CD4-positive, alpha-beta T cell (primary cell): Measurements from ENCODE around the gene MDFIC2. TPM values are rescaled to one million over a fixed set of nuclear protein-coding genes. Genes with fewer than 3 reads are reported as not detected.

Experiments
- ATAC-seq: fragments of 200-7000 bp; cut with Tn5 transposase; one replicate; pipeline ENCODE4 v1.10.0; 2022; ENCODE audit warnings: mild to moderate bottlenecking; ENCODE audit not compliant: poor library complexity
- CTCF ChIA-PET: fragments of 350-600 bp; sonication (Branson Sonifier 250); formaldehyde crosslinking; loops from one replicate; lab custom pipeline; 2021; ENCODE audit warnings: antibody characterized with exemption, inconsistent platforms; lab: Charles Lee
- POLR2A ChIA-PET: fragments of 350-600 bp; sonication (Branson Sonifier 250); formaldehyde crosslinking; loops from one replicate; lab custom pipeline; 2021; ENCODE audit warnings: antibody characterized with exemption, inconsistent platforms; lab: Charles Lee
- DNase-seq, 14 experiments: peaks; one replicate each; pipeline ENCODE4 v3.0.0-alpha.2; 2013 to 2020; ENCODE audit warnings: mixed read lengths in 2 of 14
- H3K27ac ChIP-seq, 2 donors: one replicate each; pipeline versions ENCODE4 v1.5.1 to v1.7.0; 2013; ENCODE audit warnings: low read length in 2 of 2, low read depth in 1 of 2, mild to moderate bottlenecking in 1 of 2
- H3K27me3 ChIP-seq, 2 experiments: 1 replicate in 1 of 2; 2 replicates in 1 of 2; pipeline versions ENCODE4 v1.6.1 to v1.7.0; 2013; ENCODE audit warnings: low read length in 2 of 2, control low read depth in 1 of 2, mild to moderate bottlenecking in 1 of 2, moderate library complexity in 1 of 2; ENCODE audit not compliant: insufficient read depth in 2 of 2, control insufficient read depth in 1 of 2
- H3K36me3 ChIP-seq: one replicate; pipeline ENCODE4 v1.6.1; 2013; ENCODE audit warnings: low read length, control low read depth; ENCODE audit not compliant: insufficient read depth
- H3K4me1 ChIP-seq: one replicate; pipeline ENCODE4 v1.6.1; 2013; ENCODE audit warnings: low read length, control low read depth; ENCODE audit not compliant: insufficient read depth
- H3K4me3 ChIP-seq: one replicate; pipeline ENCODE4 v1.5.1; 2013; ENCODE audit warnings: mild to moderate bottlenecking, low read length, moderate library complexity
- H3K9me3 ChIP-seq, 2 experiments: 1 replicate in 1 of 2; 2 replicates in 1 of 2; pipeline versions ENCODE4 v1.6.1 to v1.7.0; 2013; ENCODE audit warnings: low read length in 2 of 2, mild to moderate bottlenecking in 2 of 2, control low read depth in 1 of 2, moderate library complexity in 1 of 2; ENCODE audit not compliant: control insufficient read depth in 1 of 2, insufficient read depth in 1 of 2
- H3K27ac Mint-ChIP-seq: one replicate; pipeline ENCODE4 v1.8.0; 2020; ENCODE audit warnings: mixed read lengths
- H3K27me3 Mint-ChIP-seq: one replicate; pipeline ENCODE4 v1.8.0; 2021; ENCODE audit warnings: mixed read lengths
- H3K36me3 Mint-ChIP-seq: one replicate; pipeline ENCODE4 v1.8.0; 2021; ENCODE audit warnings: low read depth, mixed read lengths
- H3K4me1 Mint-ChIP-seq: one replicate; pipeline ENCODE4 v1.8.0; 2021; ENCODE audit warnings: low read depth, mixed read lengths
- H3K4me3 Mint-ChIP-seq: one replicate; pipeline ENCODE4 v1.8.0; 2020; ENCODE audit warnings: mild to moderate bottlenecking, mixed read lengths
- H3K9me3 Mint-ChIP-seq: one replicate; pipeline ENCODE4 v1.8.0; 2020; ENCODE audit warnings: mixed read lengths
- intact Hi-C, 2 experiments: fragments of 100-400 bp; cut with DNase I in 1 of 2; cut with micrococcal nuclease in 1 of 2; formaldehyde crosslinking; loops; one replicate each; pipeline versions ENCODE4 v1.15.1 to v1.9.0; 2023 to 2025; cut with DNase I, micrococcal nuclease
- total RNA-seq, 174 experiments: library from RNA in 2 of 174; stranded (reverse) in 2 of 174; gene quantifications; one replicate each; pipeline ENCODE4 v1.2.3 and lab custom pipeline; 2021 to 2026
- TF ChIP-seq, protein P1 (sequence below): fragments of 200-600 bp; IDR thresholded peaks from one replicate; pipeline ENCODE4 v1.8.0; 2022; ENCODE audit warnings: antibody characterized with exemption, mild to moderate bottlenecking

Gene MDFIC2
- total RNA-seq, 2 experiments from 2014 or later = not detected

DNA sequence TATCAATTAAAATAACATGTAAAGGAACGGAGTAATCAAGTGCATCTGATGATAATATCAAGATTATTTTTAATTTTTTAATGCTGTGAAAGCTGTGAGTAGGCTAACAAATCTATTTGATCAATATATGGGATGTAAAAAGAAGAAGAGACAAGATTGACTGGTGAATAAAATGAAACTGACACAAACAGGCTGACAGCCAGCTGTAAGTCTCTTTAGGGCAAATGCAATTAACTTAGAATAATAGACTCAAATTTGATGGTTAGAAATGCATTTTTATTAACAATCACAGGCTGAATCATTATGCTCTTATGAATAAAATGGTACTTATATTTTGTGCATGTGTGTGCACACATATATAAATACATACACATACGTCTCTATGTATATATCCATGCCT is 68.0 kb downstream of the MDFIC2 start:
- no peak for ATAC-seq
- Histone ChIP-seq H3K9me3 (no peaks in the 10 kb centered on the region), H3K36me3 (no peaks in the 10 kb centered on the region), H3K4me1 (no peaks in the 10 kb centered on the region), H3K27ac (no peak overlapping the region), H3K27me3 (no peaks in the 10 kb centered on the region), H3K4me3 (no peak overlapping the region)
- H3K4me3 Mint-ChIP-seq = no peak overlapping the region
- CTCF ChIA-PET = no interaction called here
- H3K27me3 Mint-ChIP-seq = peaks cover 4% of the 10 kb centered on the region
- no peak overlapping the region for H3K27ac Mint-ChIP-seq
- no peaks in the 10 kb centered on the region for H3K4me1 Mint-ChIP-seq
- no peak for DNase-seq
- intact Hi-C loops = no loop called here
- no peaks in the 10 kb centered on the region for H3K36me3 Mint-ChIP-seq
- H3K9me3 Mint-ChIP-seq = peaks cover 2% of the 10 kb centered on the region
- POLR2A ChIA-PET = no interaction called here
- TF ChIP-seq, protein P1, sequence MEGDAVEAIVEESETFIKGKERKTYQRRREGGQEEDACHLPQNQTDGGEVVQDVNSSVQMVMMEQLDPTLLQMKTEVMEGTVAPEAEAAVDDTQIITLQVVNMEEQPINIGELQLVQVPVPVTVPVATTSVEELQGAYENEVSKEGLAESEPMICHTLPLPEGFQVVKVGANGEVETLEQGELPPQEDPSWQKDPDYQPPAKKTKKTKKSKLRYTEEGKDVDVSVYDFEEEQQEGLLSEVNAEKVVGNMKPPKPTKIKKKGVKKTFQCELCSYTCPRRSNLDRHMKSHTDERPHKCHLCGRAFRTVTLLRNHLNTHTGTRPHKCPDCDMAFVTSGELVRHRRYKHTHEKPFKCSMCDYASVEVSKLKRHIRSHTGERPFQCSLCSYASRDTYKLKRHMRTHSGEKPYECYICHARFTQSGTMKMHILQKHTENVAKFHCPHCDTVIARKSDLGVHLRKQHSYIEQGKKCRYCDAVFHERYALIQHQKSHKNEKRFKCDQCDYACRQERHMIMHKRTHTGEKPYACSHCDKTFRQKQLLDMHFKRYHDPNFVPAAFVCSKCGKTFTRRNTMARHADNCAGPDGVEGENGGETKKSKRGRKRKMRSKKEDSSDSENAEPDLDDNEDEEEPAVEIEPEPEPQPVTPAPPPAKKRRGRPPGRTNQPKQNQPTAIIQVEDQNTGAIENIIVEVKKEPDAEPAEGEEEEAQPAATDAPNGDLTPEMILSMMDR = no peak

DNA sequence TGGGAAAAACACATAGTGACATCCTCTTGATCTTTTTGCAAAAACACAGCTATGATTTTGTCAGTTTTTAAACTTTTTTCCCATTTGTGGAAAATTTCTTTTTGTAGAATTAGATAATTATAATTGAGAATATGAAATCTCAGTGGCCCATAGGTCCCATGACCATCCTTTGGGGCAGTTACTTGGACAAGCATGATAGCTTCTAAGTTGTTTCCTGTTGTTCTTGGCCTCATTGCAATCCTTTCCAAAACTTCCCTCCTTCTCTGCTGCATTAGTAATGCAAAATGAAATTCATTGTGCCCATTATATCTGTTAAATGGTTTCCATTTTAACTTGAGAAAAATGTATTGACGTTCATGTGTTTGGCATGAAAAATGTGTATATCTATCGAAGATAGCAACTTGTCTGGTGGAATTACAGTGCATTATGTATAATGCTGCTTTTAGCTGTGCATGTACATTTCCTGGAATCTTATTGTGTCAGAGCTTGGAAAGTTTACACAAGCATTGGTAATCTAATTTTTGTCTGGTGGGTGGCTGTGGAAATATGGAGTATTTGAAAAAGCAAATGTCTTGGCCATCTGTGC is 70.0 kb downstream of the MDFIC2 start:
- Mint-ChIP-seq H3K36me3 (no peaks in the 10 kb centered on the region), H3K27me3 (peaks cover 4% of the 10 kb centered on the region), H3K4me3 (no peak overlapping the region), H3K4me1 (no peaks in the 10 kb centered on the region), H3K27ac (no peak overlapping the region), H3K9me3 (peaks cover 2% of the 10 kb centered on the region)
- Histone ChIP-seq H3K4me1 (no peaks in the 10 kb centered on the region), H3K9me3 (no peaks in the 10 kb centered on the region), H3K27me3 (no peaks in the 10 kb centered on the region), H3K4me3 (no peak overlapping the region), H3K27ac (no peak overlapping the region), H3K36me3 (no peaks in the 10 kb centered on the region)
- ChIA-PET CTCF (no interaction called here), POLR2A (no interaction called here)
- ATAC-seq = no peak
- TF ChIP-seq, protein P1 = no peak
- intact Hi-C loops = no loop called here
- DNase-seq = no peak

DNA sequence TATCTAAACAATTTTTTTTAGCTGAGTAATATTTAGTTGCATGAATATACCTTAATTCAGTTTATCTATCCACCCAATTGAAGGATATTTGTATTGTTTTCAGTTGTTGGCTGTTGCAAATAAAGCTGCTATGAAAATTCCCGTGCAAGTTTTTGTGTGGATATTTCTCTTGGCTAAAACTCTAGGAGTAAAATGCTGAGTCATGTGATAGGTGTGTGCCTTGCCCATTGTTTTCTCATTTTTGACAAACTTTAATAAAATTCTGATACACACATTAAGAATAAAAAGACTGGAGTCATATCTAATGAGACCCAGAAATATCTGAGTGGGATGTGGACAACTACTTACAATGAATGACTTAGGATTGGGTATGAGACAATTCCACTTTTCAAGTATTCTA is 78.6 kb downstream of the MDFIC2 start:
- H3K4me3 Mint-ChIP-seq = no peak overlapping the region
- no peak for ATAC-seq

More for the DNA sequence above, 78.6 kb downstream of the MDFIC2 start:
- intact Hi-C loops = no loop called here
- Mint-ChIP-seq H3K36me3 (no peaks in the 10 kb centered on the region), H3K4me1 (no peaks in the 10 kb centered on the region), H3K27me3 (peaks cover 5% of the 10 kb centered on the region), H3K9me3 (no peaks in the 10 kb centered on the region), H3K27ac (no peak overlapping the region)
- H3K36me3 ChIP-seq = no peaks in the 10 kb centered on the region
- H3K9me3 ChIP-seq = peaks cover 0 to 6% of the 10 kb centered on the region in 2 experiments
- H3K4me1 ChIP-seq = no peaks in the 10 kb centered on the region
- POLR2A ChIA-PET = no interaction called here
- CTCF ChIA-PET = no interaction called here
- DNase-seq = no peak
- TF ChIP-seq, protein P1 = no peak
- no peaks in the 10 kb centered on the region for H3K27me3 ChIP-seq
- no peak overlapping the region for H3K27ac ChIP-seq
- H3K4me3 ChIP-seq = no peak overlapping the region
